Erythroblast (primary cell): ENCODE data around the gene EDDM13.

Experiments
- GATA1 ChIP-seq: IDR thresholded peaks from 2 replicates; pipeline ENCODE4 v1.6.1; 2011; ENCODE audit warnings: low read depth, mild to moderate bottlenecking, control low read depth, low read length, moderate library complexity
- POLR2A ChIP-seq: IDR thresholded peaks from 2 replicates; pipeline ENCODE4 v1.6.1; 2011; ENCODE audit warnings: mild to moderate bottlenecking, low read length

GRCh38 chr19:56317749-56318148 lies 45.2 kb downstream of the EDDM13 start:
- TF ChIP-seq POLR2A (no peak), GATA1 (no peak)
